ENCODE data around the gene ZXDA.
"Not testable (repeated sequence)": the region's sequence is repeated elsewhere in the genome, so short reads cannot be mapped to it uniquely, and the experiment has no call there.

DNA sequence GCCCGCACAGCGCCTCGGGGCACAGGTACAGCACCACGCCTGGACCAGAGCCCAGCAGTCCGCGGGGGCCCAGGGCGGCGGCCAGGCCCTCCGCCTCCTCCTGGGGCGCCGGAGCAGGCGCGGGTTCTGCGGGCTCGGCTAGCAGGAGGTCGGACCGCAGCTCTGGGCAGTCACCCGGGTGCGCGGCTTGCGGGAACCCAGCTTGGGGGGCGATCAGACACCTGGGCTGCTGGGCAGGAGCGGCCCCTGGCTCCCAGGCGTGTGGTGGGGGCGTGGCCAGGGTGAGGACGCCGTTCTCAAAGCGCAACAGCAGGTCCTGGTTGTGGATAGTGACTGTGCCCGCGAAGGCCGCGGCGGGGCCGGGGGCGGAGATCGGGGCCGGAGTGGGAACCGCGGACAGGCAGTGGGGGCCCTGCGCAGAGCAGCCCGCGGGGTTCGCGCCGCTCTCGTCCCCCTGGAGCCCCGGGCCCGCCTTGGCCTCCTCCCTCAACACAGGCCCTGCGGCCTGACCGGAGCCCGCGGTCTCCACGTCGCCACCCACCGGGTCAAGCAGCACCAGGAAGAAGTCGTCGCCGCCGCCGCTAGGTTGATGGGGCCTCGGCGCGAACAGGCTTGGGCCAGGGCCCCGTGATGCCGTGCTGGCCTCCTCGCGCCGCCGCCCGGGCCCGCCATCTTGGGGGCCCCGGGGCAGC, 517 bp downstream of the ZXDA start:
- TF ChIP-seq CTCF (IDR thresholded peaks at IDR 0.05; ENCODE audit: borderline replicate concordance, extremely low read depth, low read length, poor library complexity, severe bottlenecking); EZH2 (IDR thresholded peaks at IDR 0.05; ENCODE audit: borderline replicate concordance, low read depth, low read length, severe bottlenecking): not testable (repeated sequence)
